GM19395 (cell line): Measurements from ENCODE around the gene HSD17B7.
"Not testable (repeated sequence)": the region's sequence is repeated elsewhere in the genome, so short reads cannot be mapped to it uniquely, and the experiment has no call there.

ENCODE experiments used
- ATAC-seq: cut with Tn5 transposase; IDR thresholded peaks from one replicate; pipeline ENCODE4 v1.9.1; 2021; ENCODE audit warnings: mild to moderate bottlenecking, moderate library complexity; ENCODE audit not compliant: unreplicated experiment

Gene HSD17B7, protein sequence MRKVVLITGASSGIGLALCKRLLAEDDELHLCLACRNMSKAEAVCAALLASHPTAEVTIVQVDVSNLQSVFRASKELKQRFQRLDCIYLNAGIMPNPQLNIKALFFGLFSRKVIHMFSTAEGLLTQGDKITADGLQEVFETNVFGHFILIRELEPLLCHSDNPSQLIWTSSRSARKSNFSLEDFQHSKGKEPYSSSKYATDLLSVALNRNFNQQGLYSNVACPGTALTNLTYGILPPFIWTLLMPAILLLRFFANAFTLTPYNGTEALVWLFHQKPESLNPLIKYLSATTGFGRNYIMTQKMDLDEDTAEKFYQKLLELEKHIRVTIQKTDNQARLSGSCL

GRCh38 chr1:162790303-162790984 lies at the start of gene HSD17B7:
TSS of gene HSD17B7 (plus strand) at chr1:162790702. CDS start at chr1:162790801, 99 bp downstream.
- peak; percentile 99 for ATAC-seq

GRCh38 chr1:162740755-162741154 lies 49.7 kb upstream of the HSD17B7 start:
- ATAC-seq: no peak

DNA sequence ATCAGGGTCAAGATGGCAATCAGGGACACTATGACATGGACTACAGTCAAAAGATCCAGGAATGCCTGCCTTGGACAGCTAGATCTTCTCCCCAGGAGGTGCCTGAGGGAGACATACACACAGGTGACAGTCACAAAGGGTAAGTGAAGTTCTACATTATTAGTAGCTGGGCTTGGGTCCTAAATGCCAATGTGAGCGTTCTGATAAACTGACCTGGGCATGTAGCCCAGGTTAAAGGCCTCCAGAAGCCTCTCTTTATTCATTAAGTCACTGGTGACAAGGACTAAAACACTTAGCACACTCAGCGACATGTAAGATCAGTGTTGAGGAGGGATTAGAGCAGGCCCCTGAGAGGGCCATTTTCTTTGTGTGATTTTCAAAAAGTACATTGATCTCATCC lies 48.9 kb upstream of the HSD17B7 start:
- no peak for ATAC-seq

- not testable (repeated sequence) for ATAC-seq
These were observed 44.1 kb upstream of the HSD17B7 start for GRCh38 chr1:162746264-162746942.

DNA sequence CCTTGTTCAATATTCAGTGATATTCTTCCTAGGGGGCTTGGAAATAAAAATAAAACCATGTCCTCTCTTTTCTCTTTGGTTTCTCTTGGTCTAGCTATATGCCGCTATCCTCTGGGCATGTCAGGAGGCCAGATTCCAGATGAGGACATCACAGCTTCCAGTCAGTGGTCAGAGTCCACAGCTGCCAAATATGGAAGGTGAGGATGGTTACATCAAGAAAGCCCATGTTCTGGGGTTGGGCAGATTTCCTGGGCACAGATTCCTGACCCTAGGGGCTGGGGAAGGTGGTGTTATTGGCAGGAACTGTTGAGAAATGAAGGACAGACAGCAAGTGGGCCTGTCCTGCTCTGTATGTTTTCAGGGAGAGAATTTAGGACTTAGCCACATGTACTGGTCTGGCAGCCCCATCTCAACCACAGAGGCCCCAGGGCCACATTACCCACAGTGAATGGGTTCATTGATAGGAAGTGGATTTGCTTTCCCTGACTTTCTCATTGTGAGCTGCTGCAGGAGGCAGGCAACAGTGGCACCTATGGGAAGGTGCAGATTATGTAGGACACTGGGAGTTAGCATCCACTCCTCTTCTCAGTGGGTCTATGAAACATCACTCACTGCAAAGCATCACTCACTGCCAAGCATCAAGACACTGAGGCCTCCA lies 37.4 kb upstream of the HSD17B7 start:
- ATAC-seq: no peak

DNA sequence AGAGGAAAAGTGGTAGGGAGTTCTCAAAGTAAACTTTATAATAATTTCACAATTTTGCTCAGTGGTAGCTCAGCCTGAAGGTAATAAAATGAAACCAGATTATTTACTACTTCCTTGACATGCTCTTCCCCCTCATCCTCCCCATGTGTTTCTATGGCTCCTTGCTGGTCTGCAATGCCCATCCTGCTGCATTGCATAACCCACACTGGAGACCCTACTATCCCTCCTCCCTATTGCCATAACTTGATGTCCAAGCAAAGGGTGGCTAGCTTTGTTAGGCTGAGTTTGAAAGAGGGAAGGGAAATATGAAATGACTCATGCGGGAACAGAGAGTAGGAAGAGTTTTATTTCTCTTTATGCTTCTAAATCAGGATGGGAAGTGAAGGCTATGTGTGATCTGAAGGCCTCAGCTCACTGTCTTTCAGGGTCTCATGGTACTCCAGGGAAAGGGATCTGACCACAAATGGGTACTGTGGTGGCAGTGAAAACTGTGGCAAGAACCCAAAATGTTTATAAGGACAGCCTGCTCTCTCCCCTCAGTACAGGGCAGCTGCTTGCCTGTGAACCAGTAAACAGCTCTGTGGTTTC lies 36.4 kb upstream of the HSD17B7 start:
- ATAC-seq: no peak

- no peak for ATAC-seq
These were observed 35.2 kb upstream of the HSD17B7 start for GRCh38 chr1:162755306-162755705.

GRCh38 chr1:162756523-162756922 lies 34.0 kb upstream of the HSD17B7 start:
- ATAC-seq: no peak

DNA sequence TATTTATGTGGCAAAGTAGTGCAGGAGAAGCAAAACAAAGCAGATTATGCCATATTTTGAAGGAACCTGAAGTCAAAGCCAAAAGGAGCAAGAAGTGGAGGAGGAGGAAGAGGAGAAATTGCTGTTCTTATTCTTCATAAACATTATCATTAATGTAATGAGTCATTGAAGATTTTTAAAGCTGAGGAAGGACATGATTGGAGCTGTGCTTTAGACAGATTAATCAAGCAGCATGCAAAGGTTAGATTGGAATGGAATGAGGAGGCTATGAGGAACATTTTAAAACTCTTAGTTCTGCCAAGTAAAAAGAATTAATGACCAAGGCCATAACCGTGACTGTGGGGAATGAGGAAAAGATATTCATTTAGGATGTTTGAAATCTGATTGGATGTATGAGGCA lies 33.0 kb upstream of the HSD17B7 start:
- ATAC-seq: no peak

GRCh38 chr1:162765788-162766187 lies 24.7 kb upstream of the HSD17B7 start:
- ATAC-seq: no peak

DNA sequence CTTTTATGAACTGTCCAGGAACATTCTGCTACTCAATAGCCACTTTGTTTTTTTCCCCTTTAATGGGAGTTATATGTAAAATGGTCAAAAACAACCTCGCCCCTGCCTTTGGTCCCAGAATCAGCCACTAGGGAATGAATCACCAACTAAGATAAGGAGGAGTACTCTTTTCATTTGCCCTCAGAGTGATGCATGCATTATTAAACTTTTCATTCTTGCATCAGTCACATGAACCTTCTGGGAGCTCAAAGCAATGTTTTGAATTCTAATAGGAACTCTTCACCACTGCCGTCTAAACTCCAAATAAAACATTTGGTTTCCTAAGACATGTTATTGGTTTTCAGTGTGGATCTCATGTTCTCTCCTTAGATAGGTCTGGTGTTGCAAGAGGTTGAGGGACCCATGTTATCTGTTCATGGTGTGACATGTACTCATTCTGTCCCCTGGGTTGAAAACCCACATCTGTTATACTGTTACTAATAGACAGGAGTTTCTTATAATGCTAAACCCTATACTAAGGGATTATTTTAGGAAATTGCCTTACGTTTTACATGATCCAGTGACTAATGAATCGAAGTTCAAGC lies 17.8 kb upstream of the HSD17B7 start:
- ATAC-seq: no peak

DNA sequence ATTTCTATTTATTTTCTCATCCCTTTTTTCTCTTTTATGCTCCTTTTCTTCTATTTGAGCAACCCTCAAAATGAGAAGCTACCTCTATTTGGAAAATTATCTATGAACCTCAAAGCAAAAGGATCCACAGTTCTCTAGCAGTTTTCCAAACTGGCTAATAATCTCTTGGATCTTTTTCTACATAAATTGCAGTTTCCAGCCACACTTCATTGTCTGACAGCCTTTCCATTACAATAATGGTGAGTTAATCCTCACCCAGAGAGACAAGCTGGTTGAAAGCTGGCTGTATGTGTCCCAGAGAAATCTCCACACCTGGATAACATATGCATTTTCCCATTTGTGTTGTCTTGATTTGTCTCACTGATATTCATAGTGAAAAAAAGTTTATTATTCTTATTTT lies 16.5 kb upstream of the HSD17B7 start:
- ATAC-seq: no peak

- no peak for ATAC-seq
These were observed 11.5 kb upstream of the HSD17B7 start for GRCh38 chr1:162779043-162779442.

- no peak for ATAC-seq
These were observed 7.8 kb upstream of the HSD17B7 start for GRCh38 chr1:162782671-162783070.

GRCh38 chr1:162784926-162785325 lies 5.6 kb upstream of the HSD17B7 start:
- ATAC-seq: not testable (repeated sequence)

DNA sequence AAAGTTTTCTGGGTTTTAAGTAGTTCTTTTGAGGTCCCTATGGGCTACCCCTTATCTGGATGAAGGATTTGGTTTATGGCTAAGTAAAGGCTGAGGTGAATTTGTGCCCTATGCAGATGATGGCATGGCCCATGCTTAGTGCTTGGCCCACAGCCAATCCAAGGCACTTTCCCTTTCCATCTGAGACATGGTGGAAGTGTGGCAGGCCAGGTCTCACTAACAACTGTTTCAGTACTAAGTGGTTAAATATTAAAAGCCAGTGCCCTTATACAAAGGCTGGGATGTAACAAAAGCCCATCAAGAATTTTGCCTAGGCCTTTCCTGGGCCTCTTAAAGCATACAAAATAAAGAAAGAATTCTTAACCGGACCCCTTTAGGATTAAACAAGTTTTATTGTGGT lies 1.7 kb upstream of the HSD17B7 start:
- not testable (repeated sequence) for ATAC-seq

- peak; percentile 30 for ATAC-seq
These were observed 469 bp downstream of the HSD17B7 start for GRCh38 chr1:162790985-162791357.

DNA sequence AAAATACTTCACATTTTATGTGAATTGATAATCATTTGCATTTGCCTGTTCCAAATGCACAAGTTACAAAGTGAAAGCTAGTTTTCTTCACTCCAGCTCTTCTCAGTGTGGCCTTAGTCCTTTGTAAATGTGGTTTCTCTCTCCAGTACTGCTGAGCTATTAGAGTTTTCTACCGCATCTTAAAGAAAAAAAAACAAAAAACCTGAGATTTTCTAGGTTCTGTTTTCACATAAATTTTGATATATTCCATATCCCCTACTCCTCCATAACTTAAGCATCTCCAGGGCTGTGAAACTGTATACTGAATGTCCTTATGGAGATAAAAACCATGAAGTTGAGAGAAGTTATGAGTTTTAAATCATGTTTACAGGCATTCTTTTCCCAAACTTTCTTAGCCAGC lies 3.8 kb downstream of the HSD17B7 start:
- not testable (repeated sequence) for ATAC-seq

DNA sequence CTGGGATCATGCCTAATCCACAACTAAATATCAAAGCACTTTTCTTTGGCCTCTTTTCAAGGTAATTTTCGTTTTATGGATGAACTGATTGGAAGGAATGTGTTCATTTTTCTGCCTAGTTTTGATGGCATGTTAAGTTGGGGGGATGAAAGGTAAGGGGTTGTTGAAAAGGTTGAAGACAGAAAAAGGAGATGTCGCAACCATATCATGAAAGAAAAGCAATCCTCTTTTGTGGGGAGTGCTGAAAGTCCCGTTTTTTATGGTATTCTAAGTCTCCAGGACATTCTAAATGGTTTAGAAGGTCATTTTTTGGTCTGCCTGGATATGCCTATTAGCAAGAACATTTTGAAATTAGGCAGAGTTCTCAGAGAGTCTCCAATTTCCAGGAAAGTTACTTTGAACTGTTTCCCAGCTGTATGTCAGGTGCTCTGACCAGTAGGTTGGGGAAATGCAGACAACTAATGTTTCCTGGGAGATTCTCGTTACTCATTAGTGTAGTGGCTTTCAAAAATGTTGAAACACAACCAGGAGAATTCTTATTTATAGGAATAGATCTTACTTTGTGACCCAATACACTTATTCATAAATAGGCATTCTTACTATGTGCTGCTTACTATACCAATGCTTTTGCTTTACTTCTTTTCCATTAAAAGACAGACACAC lies 6.2 kb downstream of the HSD17B7 start:
- not testable (repeated sequence) for ATAC-seq
